Mesenchymal stem cell (in vitro differentiated cells and primary cell): ENCODE data around the gene ZBTB1.
"Not testable (repeated sequence)": the region's sequence is repeated elsewhere in the genome, so short reads cannot be mapped to it uniquely, and the experiment has no call there.

Source experiments
- DNase-seq: peaks from one replicate; pipeline ENCODE4 v3.0.0-alpha.2; 2013
- H2AFZ ChIP-seq: one replicate; pipeline ENCODE4 v1.6.1; 2013; ENCODE audit warnings: low read depth, mild to moderate bottlenecking, control low read depth, inconsistent platforms, low read length, moderate library complexity
- H2AK5ac ChIP-seq: 2 replicates; pipeline ENCODE4 v1.6.1; 2013; ENCODE audit warnings: low read length, moderate library complexity, mild to moderate bottlenecking, inconsistent platforms; ENCODE audit not compliant: severe bottlenecking
- H2BK120ac ChIP-seq: one replicate; pipeline ENCODE4 v1.6.1; 2013; ENCODE audit warnings: low read depth, mild to moderate bottlenecking, inconsistent platforms, low read length, moderate library complexity
- H2BK12ac ChIP-seq, 2 experiments: one replicate each; pipeline ENCODE4 v1.6.1; 2013; ENCODE audit warnings: inconsistent platforms in 2 of 2, low read length in 2 of 2, mild to moderate bottlenecking in 2 of 2, moderate library complexity in 2 of 2, control low read depth in 1 of 2
- H2BK15ac ChIP-seq: one replicate; pipeline ENCODE4 v1.6.1; 2013; ENCODE audit warnings: mild to moderate bottlenecking, low read depth, inconsistent platforms; ENCODE audit not compliant: poor library complexity, severe bottlenecking
- H2BK5ac ChIP-seq: 2 replicates; pipeline ENCODE4 v1.6.1; 2013; ENCODE audit warnings: low read depth, mild to moderate bottlenecking, low read length, control low read depth, inconsistent platforms; ENCODE audit not compliant: poor library complexity, severe bottlenecking
- H3K14ac ChIP-seq, 2 experiments: one replicate each; pipeline ENCODE4 v1.6.1; 2013; ENCODE audit warnings: inconsistent platforms in 2 of 2, low read length in 2 of 2, control low read depth in 1 of 2, mild to moderate bottlenecking in 1 of 2, moderate library complexity in 1 of 2
- H3K18ac ChIP-seq, 2 experiments: one replicate each; pipeline ENCODE4 v1.6.1; 2013; ENCODE audit warnings: inconsistent platforms in 2 of 2, low read length in 2 of 2, control low read depth in 1 of 2, low read depth in 1 of 2, mild to moderate bottlenecking in 1 of 2
- H3K23ac ChIP-seq, 2 experiments: one replicate each; pipeline ENCODE4 v1.6.1; 2013; ENCODE audit warnings: inconsistent platforms in 2 of 2, low read length in 2 of 2, mild to moderate bottlenecking in 2 of 2, moderate library complexity in 2 of 2, control low read depth in 1 of 2
- H3K27ac ChIP-seq: 2 replicates; pipeline ENCODE4 v1.5.1; 2013; ENCODE audit warnings: mild to moderate bottlenecking, moderate library complexity, low read length, control low read depth, inconsistent platforms; ENCODE audit not compliant: poor library complexity, severe bottlenecking
- H3K27me3 ChIP-seq, 2 experiments: 2 replicates each; pipeline versions ENCODE4 v1.6.1 to v1.7.0; 2013; ENCODE audit warnings: low read length in 2 of 2, mild to moderate bottlenecking in 2 of 2, moderate library complexity in 2 of 2, control low read depth in 1 of 2, inconsistent platforms in 1 of 2; ENCODE audit not compliant: control insufficient read depth in 1 of 2, insufficient read depth in 1 of 2
- H3K36me3 ChIP-seq, 2 experiments: 2 replicates each; pipeline versions ENCODE4 v1.6.1 to v1.7.0; 2013; ENCODE audit warnings: low read length in 2 of 2, control low read depth in 1 of 2, inconsistent platforms in 1 of 2, low read depth in 1 of 2, mild to moderate bottlenecking in 1 of 2; ENCODE audit not compliant: insufficient read depth in 2 of 2, control insufficient read depth in 1 of 2
- H3K4ac ChIP-seq, 2 experiments: one replicate each; pipeline ENCODE4 v1.6.1; 2013; ENCODE audit warnings: inconsistent platforms in 2 of 2, low read length in 2 of 2, mild to moderate bottlenecking in 2 of 2, moderate library complexity in 2 of 2, control low read depth in 1 of 2, low read depth in 1 of 2
- H3K4me1 ChIP-seq: 2 replicates; pipeline ENCODE4 v1.6.1; 2013; ENCODE audit warnings: low read depth, low read length, control low read depth; ENCODE audit not compliant: control insufficient read depth, insufficient read depth
- H3K4me2 ChIP-seq: 2 replicates; pipeline ENCODE4 v1.6.1; 2013; ENCODE audit warnings: low read length, mild to moderate bottlenecking, inconsistent platforms; ENCODE audit not compliant: poor library complexity, severe bottlenecking
- H3K4me3 ChIP-seq, 2 experiments: 2 replicates each; pipeline versions ENCODE4 v1.5.1 to v1.7.0; 2013; ENCODE audit warnings: low read length in 2 of 2, mild to moderate bottlenecking in 2 of 2, control low read depth in 1 of 2, low read depth in 1 of 2; ENCODE audit not compliant: insufficient read depth in 1 of 2
- H3K79me1 ChIP-seq: replicated peaks from 2 replicates; pipeline ENCODE4 v1.6.1; 2013; ENCODE audit warnings: mild to moderate bottlenecking, control low read depth, low read length, inconsistent platforms; ENCODE audit not compliant: poor library complexity, severe bottlenecking
- H3K9ac ChIP-seq: 2 replicates; pipeline ENCODE4 v1.7.0; 2013; ENCODE audit warnings: mild to moderate bottlenecking, low read length, moderate library complexity
- H3K9me3 ChIP-seq: 2 replicates; pipeline ENCODE4 v1.7.0; 2013; ENCODE audit warnings: mild to moderate bottlenecking, low read length; ENCODE audit not compliant: control insufficient read depth
- H4K8ac ChIP-seq: one replicate; pipeline ENCODE4 v1.6.1; 2013; ENCODE audit warnings: inconsistent platforms, mild to moderate bottlenecking, low read length, moderate library complexity
- H4K91ac ChIP-seq: one replicate; pipeline ENCODE4 v1.6.1; 2013; ENCODE audit warnings: mild to moderate bottlenecking, low read length, inconsistent platforms
- WGBS: methylation state at CpG from one replicate; pipeline ENCODE4 v1.1.7; 2013; ENCODE audit warnings: mixed read lengths; 5-methylcytosine and 5-hydroxymethylcytosine counted together

ZBTB1 gene

DNA sequence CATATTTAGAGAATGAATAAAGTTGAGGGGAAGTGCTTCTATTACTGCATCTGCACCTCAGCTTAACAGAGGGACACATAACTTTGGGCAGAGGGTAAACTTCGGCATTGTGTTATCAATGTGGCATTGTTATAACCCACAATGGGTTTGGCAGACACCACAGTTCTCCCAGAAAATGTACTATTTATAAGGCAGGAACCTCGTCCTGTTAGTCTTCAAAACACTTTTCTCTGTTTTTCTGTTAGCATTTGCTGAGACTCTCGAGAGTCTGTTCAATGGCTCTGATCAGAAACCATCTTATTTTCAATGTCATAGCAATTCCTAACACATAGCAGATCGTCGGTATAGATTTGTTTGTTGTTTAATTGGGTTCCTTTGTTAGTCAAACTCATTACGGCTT lies 59.1 kb downstream of the ZBTB1 start:
- no peak overlapping the region for H3K4me3 ChIP-seq
- no peaks in the 10 kb centered on the region for H3K79me1 ChIP-seq
- no peak overlapping the region for H4K91ac ChIP-seq
- H3K9ac ChIP-seq = no peak overlapping the region
- H3K4me2 ChIP-seq = no peak overlapping the region
- H3K9me3 ChIP-seq = no peaks in the 10 kb centered on the region
- H3K23ac ChIP-seq = no peak overlapping the region
- H3K14ac ChIP-seq = no peak overlapping the region
- DNase-seq = no peak
- WGBS = 86% methylated on average over 6 of the region's 6 CpGs
- no peak overlapping the region for H2BK5ac ChIP-seq
- no peaks in the 10 kb centered on the region for H3K27me3 ChIP-seq
- no peak overlapping the region for H3K18ac ChIP-seq
- H2AK5ac ChIP-seq = no peak overlapping the region
- no peak overlapping the region for H2BK120ac ChIP-seq
- no peak overlapping the region for H2AFZ ChIP-seq
- H3K36me3 ChIP-seq = no peaks in the 10 kb centered on the region
- no peak overlapping the region for H2BK15ac ChIP-seq
- H3K4ac ChIP-seq = no peak overlapping the region
- no peak overlapping the region for H4K8ac ChIP-seq
- no peak overlapping the region for H3K27ac ChIP-seq
- no peak overlapping the region for H2BK12ac ChIP-seq
- H3K4me1 ChIP-seq = peaks cover 3% of the 10 kb centered on the region

DNA sequence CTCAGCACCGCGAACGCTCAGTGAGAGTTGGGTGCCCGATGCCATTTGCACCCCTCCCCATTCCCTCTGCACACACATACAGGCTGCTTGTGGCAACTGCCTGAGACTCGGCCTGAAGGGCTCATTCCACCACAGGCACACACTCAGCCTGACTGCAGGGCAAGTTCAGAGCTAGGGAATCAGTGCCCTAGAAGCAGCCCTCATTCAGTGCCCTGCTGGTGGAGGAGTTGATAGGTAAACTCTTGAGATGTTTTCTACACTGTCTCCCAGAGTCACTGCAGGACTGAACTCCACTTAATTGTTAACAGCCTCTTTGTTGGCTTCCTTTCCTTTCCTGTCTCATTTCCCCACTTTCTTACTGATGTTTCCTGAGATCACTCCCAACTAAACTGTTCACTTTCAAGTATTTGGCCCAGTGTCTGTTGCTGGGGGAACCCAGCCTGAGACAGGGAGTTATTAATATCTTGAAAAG lies 62.1 kb downstream of the ZBTB1 start:
- H3K27me3 ChIP-seq = no peaks in the 10 kb centered on the region
- no peaks in the 10 kb centered on the region for H3K79me1 ChIP-seq
- no peak overlapping the region for H3K27ac ChIP-seq
- peak overlapping the region; percentile 64 for H3K9ac ChIP-seq
- peak overlapping the region; percentile 2 to 58 for H3K18ac ChIP-seq
- no peak overlapping the region for H3K4ac ChIP-seq
- no peak overlapping the region for H3K23ac ChIP-seq
- peak overlapping the region; percentile 6 to 7 for H2BK12ac ChIP-seq
- no peak overlapping the region for H3K4me3 ChIP-seq
- H4K91ac ChIP-seq = no peak overlapping the region
- no peaks in the 10 kb centered on the region for H3K9me3 ChIP-seq
- no peaks in the 10 kb centered on the region for H3K36me3 ChIP-seq
- H2AK5ac ChIP-seq = no peak overlapping the region
- no peak overlapping the region for H3K4me2 ChIP-seq
- H3K4me1 ChIP-seq = peaks cover 3% of the 10 kb centered on the region
- H3K14ac ChIP-seq = no peak overlapping the region
- DNase-seq = no peak
- peak overlapping the region; percentile 4 for H4K8ac ChIP-seq
- no peak overlapping the region for H2BK15ac ChIP-seq
- H2BK120ac ChIP-seq = no peak overlapping the region
- peak overlapping the region; percentile 6 for H2AFZ ChIP-seq
- H2BK5ac ChIP-seq = no peak overlapping the region
- 87% methylated on average over 5 of the region's 5 CpGs for WGBS

DNA sequence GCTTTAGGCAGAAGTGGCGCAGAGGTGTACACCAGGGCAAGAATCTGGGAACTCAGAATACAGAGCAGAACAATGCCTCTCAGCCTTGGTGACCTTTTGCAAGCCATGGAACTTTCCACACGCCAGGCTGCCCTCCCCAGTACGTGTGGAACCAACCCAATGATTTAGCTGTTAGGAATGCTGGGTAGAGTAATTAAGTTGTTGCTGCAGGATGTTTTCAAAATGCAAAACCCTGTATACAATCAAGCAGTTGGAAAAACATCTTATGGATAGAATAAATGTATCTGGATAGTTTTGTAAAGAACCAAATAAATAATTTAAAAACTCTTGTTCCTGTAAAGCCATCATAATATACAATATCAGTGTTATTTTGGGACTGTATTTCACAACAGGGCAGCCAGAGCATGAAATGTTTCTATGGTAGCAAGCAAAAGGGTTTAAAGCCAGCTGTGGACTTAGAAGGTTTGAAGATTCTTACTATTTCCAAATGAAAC lies 64.6 kb downstream of the ZBTB1 start:
- Histone ChIP-seq H3K14ac (no peak overlapping the region), H2AFZ (no peak overlapping the region), H3K4ac (no peak overlapping the region)

DNA sequence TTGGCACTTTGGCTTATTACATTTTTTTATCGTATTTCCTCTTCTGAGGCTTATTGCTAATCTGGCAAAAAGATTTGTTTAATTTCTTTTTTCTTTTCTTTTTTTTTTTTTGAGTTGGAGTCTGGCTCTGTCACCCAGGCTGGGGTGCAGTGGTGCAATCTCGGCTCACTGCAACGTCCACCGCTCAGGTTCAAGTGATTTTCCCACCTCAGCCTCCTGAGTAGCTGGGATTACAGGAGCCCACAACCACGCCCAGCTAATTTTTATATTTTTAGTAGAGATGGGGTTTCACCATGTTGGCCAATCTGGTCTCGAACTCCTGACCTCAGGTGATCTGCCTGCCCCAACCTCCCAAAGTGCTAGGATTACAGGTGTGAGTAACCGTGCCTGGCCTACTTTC lies 65.1 kb downstream of the ZBTB1 start:
- H2BK12ac ChIP-seq, H2BK5ac ChIP-seq, H3K9me3 ChIP-seq, H3K4ac ChIP-seq, H3K27me3 ChIP-seq, H2AK5ac ChIP-seq, H2AFZ ChIP-seq, H3K4me2 ChIP-seq, H3K14ac ChIP-seq, H2BK15ac ChIP-seq, H3K36me3 ChIP-seq, H3K79me1 ChIP-seq, H3K27ac ChIP-seq, DNase-seq, H4K8ac ChIP-seq, H2BK120ac ChIP-seq, H4K91ac ChIP-seq, H3K4me1 ChIP-seq, H3K23ac ChIP-seq: not testable (repeated sequence)
- 89% methylated on average over 5 of the region's 7 CpGs for WGBS
- peak overlapping the region in 1 of 2 experiments; percentile 2 for H3K4me3 ChIP-seq
- H3K18ac ChIP-seq = peak overlapping the region in 1 of 2 experiments; percentile 12
- peak overlapping the region; percentile 71 for H3K9ac ChIP-seq

More for the DNA sequence above, 64.6 kb downstream of the ZBTB1 start:
- H2BK5ac ChIP-seq = no peak overlapping the region
- WGBS = 36% methylated on average over 1 of the region's 3 CpGs
- H3K18ac ChIP-seq = no peak overlapping the region
- H2AK5ac ChIP-seq = no peak overlapping the region
- no peak overlapping the region for H3K4me2 ChIP-seq
- peaks cover 3% of the 10 kb centered on the region for H3K4me1 ChIP-seq
- no peaks in the 10 kb centered on the region for H3K36me3 ChIP-seq
- H3K9me3 ChIP-seq = no peaks in the 10 kb centered on the region
- H3K27me3 ChIP-seq = no peaks in the 10 kb centered on the region
- DNase-seq = peak; percentile 91
- peak overlapping the region; percentile 71 for H3K9ac ChIP-seq
- no peaks in the 10 kb centered on the region for H3K79me1 ChIP-seq
- H3K23ac ChIP-seq = no peak overlapping the region
- no peak overlapping the region for H4K91ac ChIP-seq
- no peak overlapping the region for H2BK12ac ChIP-seq
- H3K27ac ChIP-seq = peak overlapping the region; percentile 81
- no peak overlapping the region for H4K8ac ChIP-seq
- no peak overlapping the region for H2BK15ac ChIP-seq
- H3K4me3 ChIP-seq = peak overlapping the region in 1 of 2 experiments; percentile 2
- H2BK120ac ChIP-seq = no peak overlapping the region
